Calu3 (cell line): ENCODE data around the gene PNMA1. TPM values are rescaled to one million over a fixed set of nuclear protein-coding genes. Genes with fewer than 3 reads are reported as not detected.

Experiments
- BruUV-seq: library from RNA; stranded (reverse); fragments of 400-500 nt; replicated peaks from 2 replicates; lab custom pipeline; 2021; lab: Mats Ljungman, UMichigan
- CTCF ChIA-PET: fragments of 300-600 bp; sonication (Branson Sonifier 250); formaldehyde crosslinking; loops from one replicate; lab custom pipeline; 2022; ENCODE audit warnings: antibody characterized with exemption; lab: Charles Lee
- DNase-seq: peaks from one replicate; pipeline ENCODE4 v3.0.0; 2022
- H3K27ac Mint-ChIP-seq: one replicate; pipeline ENCODE4 v1.8.0; 2022; ENCODE audit warnings: mixed read lengths; ENCODE audit not compliant: unreplicated experiment
- H3K27me3 Mint-ChIP-seq: one replicate; pipeline ENCODE4 v1.8.0; 2022; ENCODE audit warnings: mixed read lengths; ENCODE audit not compliant: unreplicated experiment
- H3K36me3 Mint-ChIP-seq: one replicate; pipeline ENCODE4 v1.8.0; 2022; ENCODE audit warnings: mild to moderate bottlenecking, moderate library complexity, mixed read lengths; ENCODE audit not compliant: insufficient read depth, unreplicated experiment
- H3K4me1 Mint-ChIP-seq: one replicate; pipeline ENCODE4 v1.8.0; 2022; ENCODE audit warnings: mild to moderate bottlenecking, low read depth, mixed read lengths; ENCODE audit not compliant: unreplicated experiment
- H3K4me3 Mint-ChIP-seq: one replicate; pipeline ENCODE4 v1.8.0; 2022; ENCODE audit warnings: mild to moderate bottlenecking, low read depth, moderate library complexity, mixed read lengths; ENCODE audit not compliant: unreplicated experiment
- H3K9me3 Mint-ChIP-seq: one replicate; pipeline ENCODE4 v1.8.0; 2022; ENCODE audit warnings: low read depth, mixed read lengths; ENCODE audit not compliant: unreplicated experiment
- CTCF ChIP-seq: fragments of 200-600 bp; IDR thresholded peaks from one replicate; pipeline ENCODE4 v1.8.0; 2022; ENCODE audit warnings: antibody characterized with exemption; ENCODE audit not compliant: unreplicated experiment
- intact Hi-C: fragments of 100-400 bp; cut with micrococcal nuclease; formaldehyde crosslinking; loops from one replicate; pipeline ENCODE4 v1.10.0; 2022; ENCODE audit not compliant: unreplicated experiment
- total RNA-seq: library from RNA; stranded (reverse); gene quantifications from 2 replicates; pipeline ENCODE4 v1.2.3, GENCODE V29; 2022

PNMA1 gene
- total RNA-seq, 1 experiment from 2014 or later: 37.2 TPM

- CTCF ChIA-PET: interaction anchor here (1.0 to 2.2 kb wide), 7 partner anchors 11 to 157 kb away, joined by 3 to 13 read pairs (median 6); partner anchors contain the start of gene ZNF410
- BruUV-seq: no TSS peak
- Mint-ChIP-seq H3K4me1 (peaks cover 46% of the 10 kb centered on the region), H3K9me3 (no peaks in the 10 kb centered on the region), H3K27me3 (no peaks in the 10 kb centered on the region), H3K27ac (no peak overlapping the region), H3K36me3 (peaks cover 57% of the 10 kb centered on the region), H3K4me3 (no peak overlapping the region)
- TF ChIP-seq CTCF: no peak
- no peak for DNase-seq
- intact Hi-C loops: no loop called here
Measured at GRCh38 chr14:73729556-73730265, 15.5 kb upstream of the PNMA1 start.

GRCh38 chr14:73728717-73729330, 14.6 kb upstream of the PNMA1 start:
- no TSS peak for BruUV-seq
- H3K4me1 Mint-ChIP-seq: peaks cover 55% of the 10 kb centered on the region
- H3K27me3 Mint-ChIP-seq: no peaks in the 10 kb centered on the region
- CTCF ChIA-PET: interaction anchor here (1.0 to 2.2 kb wide), 13 partner anchors 12 to 158 kb away, joined by 3 to 26 read pairs (median 6); partner anchors contain the start of genes PNMA1, PTGR2 and ZNF410
- peak; percentile 89 for TF ChIP-seq CTCF
- H3K27ac Mint-ChIP-seq: peak overlapping the region; percentile 30
- no peaks in the 10 kb centered on the region for H3K9me3 Mint-ChIP-seq
- intact Hi-C loops: loop anchor here (1.0 kb wide), 2 partner anchors 29 to 96 kb away; no protein-coding TSS in a partner anchor
- H3K4me3 Mint-ChIP-seq: no peak overlapping the region
- DNase-seq: peak; percentile 91
- peaks cover 62% of the 10 kb centered on the region for H3K36me3 Mint-ChIP-seq

- TF ChIP-seq CTCF: no peak
- H3K4me3 Mint-ChIP-seq: no peak overlapping the region
- H3K4me1 Mint-ChIP-seq: peaks cover 64% of the 10 kb centered on the region
- no peaks in the 10 kb centered on the region for H3K9me3 Mint-ChIP-seq
- CTCF ChIA-PET: no interaction called here
- peaks cover 66% of the 10 kb centered on the region for H3K36me3 Mint-ChIP-seq
- intact Hi-C loops: no loop called here
- H3K27me3 Mint-ChIP-seq: no peaks in the 10 kb centered on the region
- H3K27ac Mint-ChIP-seq: no peak overlapping the region
- BruUV-seq: no TSS peak
- DNase-seq: no peak
Measured at GRCh38 chr14:73727166-73727565, 13.0 kb upstream of the PNMA1 start.

- no peaks in the 10 kb centered on the region for H3K27me3 Mint-ChIP-seq
- intact Hi-C loops: no loop called here
- no peak for DNase-seq
- no TSS peak for BruUV-seq
- H3K4me1 Mint-ChIP-seq: peaks cover 64% of the 10 kb centered on the region
- TF ChIP-seq CTCF: no peak
- CTCF ChIA-PET: no interaction called here
- H3K4me3 Mint-ChIP-seq: no peak overlapping the region
- peak overlapping the region; percentile 40 for H3K27ac Mint-ChIP-seq
- H3K36me3 Mint-ChIP-seq: peaks cover 67% of the 10 kb centered on the region
- no peaks in the 10 kb centered on the region for H3K9me3 Mint-ChIP-seq
Measured at GRCh38 chr14:73726025-73726961, 12.1 kb upstream of the PNMA1 start.
